ENCODE results near the gene CARD16. TPM values are rescaled to one million over a fixed set of nuclear protein-coding genes. Genes with fewer than 3 reads are reported as not detected.

CARD16 gene
- total RNA-seq, 4 donors from 2014 or later: 2.0 to 4.3 (median 2.8) TPM; not detected in 1

DNA sequence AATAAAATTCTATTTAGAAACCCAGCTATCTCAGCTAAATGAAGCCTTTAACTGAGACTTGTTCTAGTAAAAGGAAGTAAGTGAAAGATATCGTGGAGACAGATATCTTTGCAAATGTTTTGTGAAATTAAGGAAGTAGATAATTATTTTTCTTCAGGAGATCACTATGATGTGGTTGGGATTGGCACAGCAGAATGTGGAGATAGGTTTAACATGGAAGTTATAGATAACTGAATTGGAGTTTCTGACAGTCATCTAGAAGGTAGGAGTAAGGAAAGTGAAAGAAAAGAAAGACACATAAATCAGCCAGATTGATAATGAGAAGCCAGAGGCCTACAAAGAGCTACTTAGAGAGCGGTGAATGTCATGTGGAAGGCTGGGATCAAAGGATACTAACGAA lies 17.5 kb downstream of the CARD16 start:
- intact Hi-C loops (cut with DNase I): no loop called here
- Histone ChIP-seq H3K4me3 (replicated peaks in 1 of 3) (no peak overlapping the region), H3K36me3 (peaks cover 0 to 3% of the 10 kb centered on the region in 2 donors), H3K9me3 (no peaks in the 10 kb centered on the region), H3K27ac (no peak overlapping the region), H3K27me3 (no peaks in the 10 kb centered on the region), H3K4me1 (no peaks in the 10 kb centered on the region)
- DNase-seq: no peak
- 78 to 87% methylated on average over 3 of the region's 3 CpGs for WGBS, 2 donors
- TF ChIP-seq, protein P1, sequence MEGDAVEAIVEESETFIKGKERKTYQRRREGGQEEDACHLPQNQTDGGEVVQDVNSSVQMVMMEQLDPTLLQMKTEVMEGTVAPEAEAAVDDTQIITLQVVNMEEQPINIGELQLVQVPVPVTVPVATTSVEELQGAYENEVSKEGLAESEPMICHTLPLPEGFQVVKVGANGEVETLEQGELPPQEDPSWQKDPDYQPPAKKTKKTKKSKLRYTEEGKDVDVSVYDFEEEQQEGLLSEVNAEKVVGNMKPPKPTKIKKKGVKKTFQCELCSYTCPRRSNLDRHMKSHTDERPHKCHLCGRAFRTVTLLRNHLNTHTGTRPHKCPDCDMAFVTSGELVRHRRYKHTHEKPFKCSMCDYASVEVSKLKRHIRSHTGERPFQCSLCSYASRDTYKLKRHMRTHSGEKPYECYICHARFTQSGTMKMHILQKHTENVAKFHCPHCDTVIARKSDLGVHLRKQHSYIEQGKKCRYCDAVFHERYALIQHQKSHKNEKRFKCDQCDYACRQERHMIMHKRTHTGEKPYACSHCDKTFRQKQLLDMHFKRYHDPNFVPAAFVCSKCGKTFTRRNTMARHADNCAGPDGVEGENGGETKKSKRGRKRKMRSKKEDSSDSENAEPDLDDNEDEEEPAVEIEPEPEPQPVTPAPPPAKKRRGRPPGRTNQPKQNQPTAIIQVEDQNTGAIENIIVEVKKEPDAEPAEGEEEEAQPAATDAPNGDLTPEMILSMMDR (IDR thresholded peaks at IDR 0.05): no peak
- no peak for TF ChIP-seq POLR2A (IDR thresholded peaks at IDR 0.05)

DNA sequence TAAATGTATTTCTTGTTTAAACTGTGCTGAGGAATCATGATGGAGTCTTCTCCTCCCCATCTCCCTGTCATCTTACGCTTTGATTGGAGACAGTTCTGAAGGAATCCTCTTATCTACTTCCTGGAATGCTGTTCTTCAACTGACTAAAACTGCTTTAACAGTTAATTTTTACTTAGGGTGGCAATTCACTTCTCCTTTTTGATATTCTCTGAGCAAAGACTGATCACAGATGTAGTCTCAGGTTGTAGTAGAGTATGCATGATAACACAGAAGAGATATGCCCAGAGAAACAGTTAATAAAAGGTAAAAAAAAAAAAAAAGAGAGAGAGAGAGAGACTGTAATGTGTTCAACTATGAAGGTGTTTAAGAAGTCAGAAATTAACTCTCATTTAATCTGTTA lies 20.7 kb downstream of the CARD16 start:
- 37 to 57% methylated on average over 1 of the region's 1 CpG for WGBS, 2 donors
- H3K27ac ChIP-seq: no peak overlapping the region
- H3K4me3 ChIP-seq (replicated peaks in 1 of 3): no peak overlapping the region
- TF ChIP-seq, protein P1 (IDR thresholded peaks at IDR 0.05): no peak
- TF ChIP-seq POLR2A (IDR thresholded peaks at IDR 0.05): no peak
- no peaks in the 10 kb centered on the region for H3K4me1 ChIP-seq
- DNase-seq: no peak
- H3K36me3 ChIP-seq: peaks cover 0 to under 1% of the 10 kb centered on the region in 2 donors
- intact Hi-C loops (cut with DNase I): no loop called here
- H3K9me3 ChIP-seq: no peaks in the 10 kb centered on the region
- H3K27me3 ChIP-seq: no peaks in the 10 kb centered on the region

GRCh38 chr11:105023003-105023402 lies 22.1 kb downstream of the CARD16 start, which contains the start of gene CASP5:
CASP5 (minus strand) TSS chr11:105023168; CDS start chr11:105023136, 32 bp downstream.
- intact Hi-C loops (cut with DNase I): no loop called here
- no peak for DNase-seq
- no peaks in the 10 kb centered on the region for H3K9me3 ChIP-seq
- H3K36me3 ChIP-seq: no peaks in the 10 kb centered on the region
- H3K27me3 ChIP-seq: no peaks in the 10 kb centered on the region
- H3K27ac ChIP-seq: no peak within 1 kb of the TSS
- TF ChIP-seq, protein P1 (IDR thresholded peaks at IDR 0.05): no peak
- TF ChIP-seq POLR2A (IDR thresholded peaks at IDR 0.05): no peak
- no peak within 1 kb of the TSS for H3K4me3 ChIP-seq (replicated peaks in 1 of 3)
- no peaks in the 10 kb centered on the region for H3K4me1 ChIP-seq

DNA sequence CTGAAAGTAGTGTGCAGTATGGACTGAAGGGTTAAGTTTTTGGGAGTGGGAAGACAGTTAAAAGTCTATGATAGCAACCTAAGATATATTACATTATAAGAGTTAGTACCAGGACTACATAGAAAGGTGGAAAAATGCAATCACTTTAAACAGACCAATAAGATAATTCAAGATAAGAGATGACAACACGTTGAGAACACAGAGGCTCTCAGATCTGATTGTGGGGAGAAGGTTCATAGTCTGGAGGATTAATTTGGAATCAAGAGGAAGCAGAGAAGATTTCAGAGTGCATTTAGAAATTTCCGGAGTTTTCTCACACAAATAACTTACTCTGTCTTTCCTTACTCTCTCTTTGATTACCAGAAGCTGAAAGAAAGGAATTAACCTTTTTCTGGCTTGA lies 22.6 kb downstream of the CARD16 start:
- WGBS, 2 donors: 41 to 44% methylated on average over 2 of the region's 2 CpGs
- Histone ChIP-seq H3K4me3 (replicated peaks in 1 of 3) (no peak overlapping the region), H3K9me3 (no peaks in the 10 kb centered on the region), H3K4me1 (no peaks in the 10 kb centered on the region), H3K27me3 (no peaks in the 10 kb centered on the region), H3K36me3 (no peaks in the 10 kb centered on the region), H3K27ac (no peak overlapping the region)
- TF ChIP-seq, protein P1 (IDR thresholded peaks at IDR 0.05): no peak
- no peak for TF ChIP-seq POLR2A (IDR thresholded peaks at IDR 0.05)
- intact Hi-C loops (cut with DNase I): no loop called here
- DNase-seq: no peak

DNA sequence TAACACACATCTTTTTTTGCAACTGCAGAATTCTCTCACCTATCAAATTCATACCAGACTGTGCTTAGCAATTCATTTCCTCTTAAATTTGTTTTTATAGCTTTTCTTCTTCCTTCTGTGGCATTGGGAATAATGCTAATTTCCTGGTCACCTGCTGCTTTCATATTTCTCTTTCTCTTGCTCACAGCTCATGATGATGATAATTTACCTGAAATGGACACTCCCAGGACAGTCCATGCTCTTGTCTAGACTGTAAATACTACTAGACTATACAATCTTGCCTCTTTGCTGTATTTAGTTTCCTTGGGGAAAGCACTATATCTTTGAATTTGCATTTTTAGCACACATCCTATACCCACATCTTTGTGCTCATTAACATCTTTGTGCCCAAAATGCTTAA lies 37.7 kb downstream of the CARD16 start:
- no peak overlapping the region for H3K4me3 ChIP-seq (replicated peaks in 1 of 3)
- intact Hi-C loops (cut with DNase I): no loop called here
- no peak overlapping the region for H3K27ac ChIP-seq
- no peaks in the 10 kb centered on the region for H3K4me1 ChIP-seq
- H3K9me3 ChIP-seq: no peaks in the 10 kb centered on the region
- DNase-seq: no peak
- H3K36me3 ChIP-seq: no peaks in the 10 kb centered on the region
- no peak for TF ChIP-seq POLR2A (IDR thresholded peaks at IDR 0.05)
- TF ChIP-seq, protein P1 (IDR thresholded peaks at IDR 0.05): no peak
- no peaks in the 10 kb centered on the region for H3K27me3 ChIP-seq

All from thyroid gland (tissue), 4 donors.